T follicular helper cell (primary cell): Measurements from ENCODE around the gene ASTN2.

Source experiments
- DNase-seq: peaks from one replicate; pipeline ENCODE4 v3.0.0-alpha.2; 2020; ENCODE audit warnings: low read depth

Gene ASTN2

DNA sequence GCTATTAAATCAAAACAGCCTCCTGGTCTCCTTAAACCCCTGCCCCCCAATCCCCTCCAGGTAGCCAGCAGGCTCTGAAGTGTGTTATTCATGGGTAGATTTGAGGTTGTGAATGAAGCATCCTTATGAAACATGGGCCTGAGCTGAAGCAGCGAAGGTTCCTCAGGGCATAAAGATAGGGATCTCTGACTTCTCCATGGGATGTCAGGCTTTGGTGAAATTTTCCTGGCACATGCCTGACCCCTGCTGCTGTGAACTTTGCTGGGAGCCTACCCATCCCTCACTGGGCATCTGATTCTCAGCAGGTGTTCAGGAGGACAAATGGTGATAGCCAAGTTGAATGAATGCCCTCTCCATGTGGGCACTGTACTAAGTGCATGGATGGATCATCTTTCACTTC is 250.3 kb downstream of the ASTN2 start:
- DNase-seq = no peak

DNA sequence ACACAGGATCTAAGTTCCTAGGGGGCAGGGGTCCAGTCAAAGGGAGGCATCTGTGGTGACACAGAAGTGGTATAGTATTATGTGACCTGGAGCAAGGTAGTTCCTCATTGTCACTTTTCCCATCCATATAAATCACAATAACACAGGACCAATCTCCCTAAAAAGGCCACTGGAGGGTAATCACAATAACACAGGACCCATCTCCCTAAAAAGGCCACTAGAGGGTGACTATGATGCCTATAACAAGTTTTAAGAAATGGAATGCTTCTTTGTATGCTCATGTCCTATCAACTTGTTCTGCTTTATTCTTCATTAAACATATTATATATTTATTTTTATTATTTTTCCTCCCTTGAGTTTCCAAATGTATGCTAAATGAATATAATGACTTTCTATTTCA is 254.6 kb downstream of the ASTN2 start:
- DNase-seq = no peak

GRCh38 chr9:117156771-117157535 is 257.9 kb downstream of the ASTN2 start:
- no peak for DNase-seq

DNA sequence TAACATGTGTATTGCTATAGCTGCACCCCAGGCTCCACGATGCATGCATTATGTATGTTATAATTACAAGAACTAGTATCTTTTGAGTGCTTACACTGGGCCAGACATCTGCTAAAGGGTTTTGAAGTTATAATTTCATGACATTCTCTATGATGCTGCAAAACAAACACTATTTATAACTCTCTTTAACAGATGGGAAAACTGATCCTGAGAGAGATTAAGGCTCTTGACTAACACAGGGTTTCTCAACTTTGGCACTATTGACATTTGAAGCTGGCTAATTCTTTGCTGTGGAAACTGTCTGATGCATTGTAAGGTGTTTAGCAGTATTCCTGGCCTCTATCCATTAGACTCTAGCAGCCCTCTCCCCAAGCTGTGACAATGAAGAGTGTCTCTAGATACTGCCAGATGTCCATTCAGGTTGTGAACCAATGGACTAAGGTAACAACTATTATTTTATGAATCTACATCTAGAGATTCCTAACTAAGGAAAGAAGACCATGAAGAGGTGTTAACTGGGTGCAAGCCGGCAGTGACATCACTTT is 258.6 kb downstream of the ASTN2 start:
- no peak for DNase-seq

DNA sequence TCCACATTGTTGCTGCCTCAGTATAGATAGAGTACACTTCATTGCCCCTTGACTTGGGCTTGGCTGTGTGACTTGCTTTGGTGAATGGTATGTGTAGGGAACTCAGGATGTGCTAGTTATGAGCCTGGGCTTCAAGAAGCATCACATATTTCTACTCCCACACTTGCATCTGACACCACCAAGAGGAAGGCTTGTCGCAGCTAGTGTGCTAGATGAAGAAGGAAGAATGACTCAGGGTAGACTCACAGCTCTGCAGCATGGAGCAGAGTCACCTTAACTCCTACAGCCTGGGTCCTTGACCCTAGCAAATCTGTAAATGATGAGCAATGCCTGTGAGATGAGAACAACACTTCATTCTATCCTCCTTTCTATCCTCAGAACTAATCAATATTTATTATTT is 261.8 kb downstream of the ASTN2 start:
- no peak for DNase-seq

GRCh38 chr9:117151716-117152115 is 263.1 kb downstream of the ASTN2 start:
- no peak for DNase-seq

DNA sequence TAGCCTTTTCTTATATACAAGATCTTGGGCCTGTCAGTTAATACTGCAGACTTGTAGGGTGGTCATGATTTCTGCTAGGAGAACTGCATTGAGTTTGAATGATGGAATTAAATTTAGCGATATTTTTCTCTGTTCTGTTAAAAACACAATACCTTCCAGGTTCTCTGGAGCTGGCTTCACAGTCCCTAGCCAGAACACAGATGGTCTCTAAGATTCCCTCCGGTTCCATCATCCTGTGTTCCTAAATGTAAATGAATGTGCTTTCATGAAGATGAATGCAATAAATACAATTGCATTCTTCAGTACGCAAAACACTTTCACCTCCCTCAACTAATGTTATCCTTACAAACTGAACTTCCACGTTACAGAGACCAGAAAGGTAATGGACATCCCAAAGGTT is 264.9 kb downstream of the ASTN2 start:
- no peak for DNase-seq

GRCh38 chr9:117145811-117146490 is 268.9 kb downstream of the ASTN2 start:
- no peak for DNase-seq

DNA sequence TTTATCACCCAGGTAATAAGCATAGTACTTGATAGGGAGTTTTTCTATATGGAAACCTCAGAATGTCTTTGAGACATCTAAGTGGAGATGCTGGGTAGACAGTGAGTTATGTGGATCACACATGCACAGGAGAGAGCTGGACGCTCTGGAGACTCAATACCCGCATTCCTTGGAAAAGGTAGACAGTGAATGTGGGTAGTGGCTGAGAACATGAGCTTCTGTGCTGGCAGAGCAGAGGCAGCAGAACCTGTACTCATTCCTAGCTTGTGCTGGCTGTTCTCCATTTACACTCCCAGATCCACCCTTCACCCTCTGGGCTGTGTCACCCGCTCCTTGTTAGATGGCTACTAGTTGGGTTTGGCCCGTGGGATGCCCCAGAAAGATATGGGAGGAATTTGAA is 269.8 kb downstream of the ASTN2 start:
- no peak for DNase-seq

- no peak for DNase-seq
Measured at GRCh38 chr9:117138231-117138630, 276.6 kb downstream of the ASTN2 start.

DNA sequence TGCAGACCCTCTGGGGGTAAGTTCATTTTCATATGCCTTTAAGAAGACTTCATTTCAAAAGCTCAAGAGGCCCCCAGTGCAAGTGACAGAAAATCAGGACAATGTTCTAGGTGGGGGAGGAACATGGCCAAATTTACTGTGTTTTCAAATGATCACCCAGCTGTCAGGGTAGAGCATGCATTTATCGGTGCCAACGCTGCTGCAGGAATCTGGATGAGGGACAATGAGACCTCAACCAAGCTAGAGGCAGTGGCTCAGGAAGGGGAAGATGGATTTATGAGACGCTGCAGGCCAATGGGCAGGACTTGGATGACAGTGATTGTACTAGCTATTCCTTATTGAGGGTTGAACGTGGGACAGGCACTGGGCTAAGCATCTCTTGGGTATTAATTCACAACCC is 278.4 kb downstream of the ASTN2 start:
- no peak for DNase-seq

DNA sequence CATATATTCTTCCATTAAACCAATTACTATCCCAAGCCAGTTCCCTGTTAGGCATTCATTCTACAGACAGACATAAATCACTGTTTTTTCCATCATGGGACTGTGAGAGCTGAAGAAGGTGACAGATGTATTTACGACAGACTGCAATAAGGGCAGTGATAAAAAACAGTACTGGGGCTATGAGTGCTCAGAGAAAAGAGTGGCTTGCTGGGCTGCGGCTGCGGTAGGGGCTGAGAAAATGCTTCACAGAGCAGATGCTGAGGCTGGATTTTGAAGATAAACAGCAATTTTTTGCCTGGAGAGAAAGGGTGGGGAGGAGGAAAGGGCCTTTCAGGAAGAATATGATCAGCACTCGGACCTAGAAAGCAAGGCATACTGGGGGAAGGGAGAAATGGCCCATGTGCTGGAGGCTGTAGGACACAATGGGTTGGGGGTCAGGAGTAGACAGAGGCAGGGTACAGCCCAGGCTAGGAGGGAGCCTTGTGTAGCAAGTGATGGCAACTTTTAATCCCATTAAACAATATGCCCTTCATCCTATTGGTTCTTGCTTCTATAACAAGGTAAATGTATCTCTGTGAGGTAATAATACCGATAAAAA is 279.3 kb downstream of the ASTN2 start:
- DNase-seq = no peak

DNA sequence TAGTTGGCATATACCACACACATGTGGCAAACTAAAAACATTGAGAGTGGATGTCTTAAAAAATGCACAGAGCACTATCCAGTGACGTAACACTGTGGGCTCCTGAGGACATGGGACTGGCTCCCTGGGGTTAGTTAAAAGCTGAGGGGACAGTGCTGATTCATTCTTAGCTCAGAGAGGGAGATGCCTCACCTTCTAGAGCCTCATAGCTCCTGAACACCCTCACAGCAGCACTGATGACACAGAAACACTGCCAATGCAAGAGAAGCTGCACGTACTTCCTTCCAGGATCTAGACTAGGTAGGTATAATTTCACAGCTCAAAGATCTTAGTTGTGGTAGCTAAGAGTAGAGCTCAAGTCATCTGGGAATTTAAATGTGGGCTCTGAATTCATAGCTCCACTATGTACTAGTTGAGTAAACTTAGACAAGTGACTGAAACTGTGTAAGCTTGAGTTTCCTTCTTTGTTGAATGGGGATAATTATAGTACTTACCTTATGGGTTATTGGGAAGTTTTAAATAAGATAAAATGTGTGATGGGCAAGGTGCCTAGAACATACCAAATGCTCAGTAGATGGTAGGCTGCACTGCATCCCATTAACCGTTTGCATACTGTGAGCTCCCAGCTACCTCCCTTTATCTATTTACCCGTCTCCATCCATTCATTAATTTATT is 279.9 kb downstream of the ASTN2 start:
- no peak for DNase-seq

DNA sequence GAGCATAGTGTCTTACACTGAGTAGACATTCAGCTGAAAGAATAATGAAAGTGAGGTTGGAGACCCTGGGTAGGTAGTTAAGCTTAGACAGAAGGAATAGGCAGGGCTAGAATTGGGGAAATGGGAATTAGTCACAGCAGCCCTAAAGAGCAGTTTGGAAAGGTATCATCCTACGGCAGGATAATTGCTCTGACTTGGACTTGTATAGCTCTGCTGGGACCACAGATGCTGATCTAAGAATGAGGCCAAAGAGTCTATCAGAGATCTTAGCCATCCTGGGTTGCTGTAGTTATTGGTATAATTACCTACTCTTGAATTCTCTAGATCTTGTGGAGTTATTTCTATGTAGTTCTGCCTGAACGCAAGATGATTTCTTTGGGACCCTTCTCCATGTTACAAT is 288.0 kb downstream of the ASTN2 start:
- no peak for DNase-seq

GRCh38 chr9:117125531-117125930 is 289.3 kb downstream of the ASTN2 start:
- no peak for DNase-seq

GRCh38 chr9:117123729-117124128 is 291.1 kb downstream of the ASTN2 start:
- no peak for DNase-seq

GRCh38 chr9:117122953-117123352 is 291.9 kb downstream of the ASTN2 start:
- DNase-seq = no peak

DNA sequence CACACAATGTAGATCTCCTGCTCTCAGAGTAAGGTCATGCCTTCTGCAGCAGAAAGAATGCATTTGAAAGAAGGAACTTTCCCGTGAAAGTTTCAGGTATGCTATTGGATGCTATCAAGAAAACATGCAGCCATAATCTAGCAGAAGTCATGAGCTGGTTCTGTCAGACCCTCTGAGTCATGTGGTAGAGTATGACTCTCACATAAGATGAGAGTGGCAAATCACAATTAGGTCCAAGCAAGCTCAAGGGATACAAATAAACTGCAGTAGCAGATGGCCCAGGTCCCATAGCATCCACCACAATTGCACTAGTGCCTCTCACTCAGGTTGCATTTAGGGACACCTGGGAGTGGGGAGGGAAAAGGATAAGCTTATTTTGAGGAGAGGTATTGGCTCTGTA is 292.8 kb downstream of the ASTN2 start:
- DNase-seq = no peak

DNA sequence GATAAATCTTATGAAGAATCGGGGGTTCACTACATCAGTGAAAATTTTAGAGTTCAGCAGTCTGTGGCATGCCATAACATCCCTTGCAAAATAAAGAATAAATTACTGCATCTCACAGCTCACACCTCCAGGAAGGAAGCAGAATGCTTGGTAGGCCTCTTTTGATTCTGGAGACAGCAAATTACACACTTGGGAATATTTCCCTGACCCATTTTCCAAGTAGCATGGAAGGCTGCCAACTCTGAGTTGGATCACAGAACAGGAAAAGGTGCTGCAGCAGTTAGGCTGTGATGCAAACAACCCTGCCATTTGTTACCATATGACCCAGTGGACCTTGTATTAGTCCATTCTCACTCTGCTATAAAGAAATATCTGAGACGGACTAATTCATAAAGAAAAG is 293.5 kb downstream of the ASTN2 start:
- no peak for DNase-seq

GRCh38 chr9:117120061-117120460 is 294.8 kb downstream of the ASTN2 start:
- no peak for DNase-seq

- no peak for DNase-seq
Measured at GRCh38 chr9:117116084-117116483, 298.8 kb downstream of the ASTN2 start.

GRCh38 chr9:117114768-117115167 is 300.1 kb downstream of the ASTN2 start:
- DNase-seq = no peak
